ENCODE results near the gene LCNL1.

LCNL1 gene

DNA sequence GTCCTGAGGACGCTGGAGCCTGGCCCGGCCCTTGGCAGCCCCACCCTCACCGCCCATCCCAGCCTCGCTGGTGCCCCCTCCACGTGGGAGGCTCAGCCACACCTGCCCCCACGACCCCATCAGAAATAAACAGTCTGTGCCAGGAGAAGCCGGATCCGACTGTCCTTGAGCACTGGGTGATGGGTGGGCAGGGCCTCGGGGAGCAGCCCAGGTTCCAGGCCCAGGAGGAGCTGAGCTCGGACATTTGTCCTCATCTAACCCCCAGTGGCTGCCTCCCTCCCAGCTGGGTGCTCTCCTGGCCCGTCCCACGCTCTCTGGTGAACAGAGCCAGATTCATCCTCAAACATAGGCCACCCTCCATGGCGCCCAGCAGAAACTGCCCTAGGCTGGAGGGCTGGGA lies 10.1 kb upstream of the LCNL1 start:
- DNase-seq (ENCODE audit: extremely low spot score, insufficient read length, low read depth), result no peak
- FAIRE-seq, result no peak

DNA sequence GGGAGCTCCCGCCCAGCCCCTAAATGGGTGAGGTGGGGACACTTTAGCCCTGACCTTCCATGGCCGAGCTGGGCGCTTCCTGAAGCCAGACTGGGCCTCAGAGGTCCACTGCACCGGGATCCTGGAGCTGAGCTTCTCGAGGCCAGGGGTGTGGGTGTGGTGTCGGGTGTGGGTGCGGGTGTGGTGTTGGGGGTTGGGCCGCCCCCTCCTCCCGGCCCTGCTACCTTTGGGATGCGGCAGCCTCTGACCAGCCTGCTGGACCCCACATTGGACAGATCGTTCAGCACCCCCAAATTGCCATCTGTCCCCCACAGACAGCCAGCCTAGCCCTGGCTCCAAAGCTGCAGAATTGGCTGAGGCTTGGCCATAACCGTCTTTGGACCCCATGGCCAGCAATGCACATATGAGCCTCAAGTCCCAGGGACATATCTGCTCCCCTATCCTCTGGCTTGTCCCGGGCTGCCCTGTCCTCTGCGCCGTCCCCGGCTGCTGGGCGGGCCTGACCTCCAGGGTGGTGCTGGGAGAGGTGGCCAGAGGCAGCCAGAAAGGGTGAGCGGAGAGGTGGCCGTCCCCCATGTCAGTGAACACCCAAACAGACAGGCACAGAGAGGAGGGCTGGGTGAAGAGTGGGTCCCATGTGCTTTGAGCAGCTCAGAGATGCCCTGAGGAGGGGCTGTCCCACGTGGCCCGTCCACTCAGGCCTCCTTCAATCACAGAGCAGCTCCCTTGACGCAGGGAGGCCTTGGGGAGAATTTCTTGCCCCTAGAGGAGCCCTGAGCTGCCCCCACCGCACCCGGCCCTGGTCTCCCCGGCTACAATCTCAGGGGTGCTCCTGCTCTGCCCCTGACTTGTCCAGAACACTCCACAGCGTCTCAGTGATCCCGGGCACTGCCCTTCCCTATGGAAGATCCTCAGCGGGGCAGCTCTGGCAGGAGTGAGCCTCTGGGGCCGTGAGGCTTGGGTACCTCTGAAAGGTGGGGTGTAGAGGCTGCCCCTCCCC lies 8.9 kb upstream of the LCNL1 start:
- no peak for DNase-seq (ENCODE audit: extremely low spot score, insufficient read length, low read depth)
- FAIRE-seq, result no peak

DNA sequence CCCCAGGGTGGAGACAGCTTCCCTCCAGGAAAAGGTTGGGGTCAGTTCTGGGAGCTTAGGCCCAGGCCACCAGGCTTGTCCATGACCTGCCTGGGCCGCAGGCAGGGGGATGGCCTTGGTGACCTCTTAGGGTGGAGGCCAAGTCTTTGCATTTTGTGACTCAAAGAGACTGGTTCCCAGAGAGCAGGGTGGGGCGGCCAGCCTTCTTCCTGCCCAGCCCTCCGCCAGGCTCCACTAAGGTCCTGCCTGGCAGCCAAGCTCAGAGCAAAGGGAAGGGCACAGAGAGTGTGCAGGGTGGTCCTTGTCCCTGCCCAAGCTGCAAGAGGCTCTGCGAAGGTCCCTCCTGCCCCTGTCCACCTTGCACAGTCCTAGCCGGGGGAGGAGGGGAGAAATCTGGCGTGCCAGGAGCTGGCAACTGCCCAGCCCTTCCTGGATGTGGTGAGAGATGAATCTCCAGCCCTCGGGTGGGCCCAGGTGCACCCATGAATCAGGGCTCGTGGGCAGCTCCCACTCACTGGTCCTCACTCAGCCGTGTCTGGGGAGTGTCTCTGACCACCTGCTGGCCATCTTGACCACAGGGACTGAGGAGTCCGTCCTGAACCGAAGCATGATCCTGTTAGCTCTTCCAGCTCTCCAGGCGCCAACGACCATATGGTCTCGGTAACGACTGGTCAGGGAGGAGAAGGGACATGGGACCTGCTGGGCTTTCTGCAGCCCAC lies 7.8 kb upstream of the LCNL1 start:
- no peak for DNase-seq (ENCODE audit: extremely low spot score, insufficient read length, low read depth)
- FAIRE-seq, result no peak

DNA sequence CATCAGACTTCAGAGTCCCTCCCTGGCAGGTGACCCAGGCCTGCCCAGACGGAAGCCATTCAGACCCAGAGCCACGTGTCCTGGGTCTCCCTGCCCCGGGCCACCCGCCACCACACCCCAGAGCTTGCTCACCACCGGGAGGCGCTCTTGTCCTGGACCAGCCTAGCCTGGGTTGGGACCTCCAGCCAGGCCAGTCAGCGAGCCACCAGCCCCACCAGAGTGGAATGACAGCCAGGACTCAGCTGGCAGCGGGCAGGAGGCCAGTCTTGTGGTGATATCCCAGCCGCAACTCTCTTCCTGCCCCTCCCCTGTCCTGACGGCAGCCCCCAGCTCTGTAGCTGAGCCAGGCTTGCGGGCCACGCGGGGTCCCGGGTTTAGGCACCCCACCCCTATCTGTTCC lies 7.1 kb upstream of the LCNL1 start:
- DNase-seq (ENCODE audit: extremely low spot score, insufficient read length, low read depth) (no peak), FAIRE-seq (no peak)

DNA sequence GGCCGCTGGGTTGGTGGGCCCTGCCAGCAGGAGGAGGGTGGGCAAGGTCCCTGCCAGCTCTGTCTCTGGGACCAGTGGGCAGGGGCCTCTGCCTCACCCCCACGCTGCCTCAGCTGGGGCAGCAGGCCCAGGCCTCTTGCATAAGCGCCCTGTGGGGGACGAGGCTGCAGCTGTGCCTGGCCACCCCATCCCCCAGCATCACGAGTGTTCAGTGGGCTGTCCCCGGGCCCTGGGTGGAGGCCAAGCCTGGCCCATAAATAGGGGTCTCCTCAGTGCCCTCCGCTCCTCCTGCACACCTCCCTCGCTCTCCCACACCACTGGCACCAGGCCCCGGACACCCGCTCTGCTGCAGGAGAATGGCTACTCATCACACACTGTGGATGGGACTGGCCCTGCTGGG lies 5.6 kb upstream of the LCNL1 start, which contains the start of gene PTGDS:
Gene PTGDS (plus strand): TSS at position 282 of the 400 bp plus-strand sequence. CDS start 75 bp downstream, at position 357.
- no peak for FAIRE-seq

DNA sequence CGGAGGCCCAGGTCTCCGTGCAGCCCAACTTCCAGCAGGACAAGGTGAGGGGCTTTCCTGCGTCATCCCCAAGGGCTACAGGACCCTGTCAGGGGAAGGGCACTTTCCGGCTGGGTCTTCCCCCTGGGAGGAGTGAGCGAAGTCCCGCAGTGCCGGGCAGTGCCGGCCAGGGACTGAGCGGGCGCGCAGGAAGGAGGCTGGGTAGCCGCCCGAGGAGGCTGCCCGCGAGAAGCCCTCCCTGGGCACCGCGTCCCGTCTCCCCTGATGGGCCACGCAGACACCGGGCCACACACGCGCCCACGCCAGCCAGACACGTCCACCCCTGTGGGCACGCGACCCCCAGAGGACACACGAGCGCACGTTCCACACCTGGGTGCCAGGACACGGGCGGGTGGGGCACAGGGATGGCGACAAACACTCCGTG lies 5.1 kb upstream of the LCNL1 start:
- FAIRE-seq, result no peak
- DNase-seq (ENCODE audit: extremely low spot score, insufficient read length, low read depth), result no peak

More for the DNA sequence above, 5.6 kb upstream of the LCNL1 start, which contains the start of gene PTGDS:
- no peak for DNase-seq (ENCODE audit: extremely low spot score, insufficient read length, low read depth)

DNA sequence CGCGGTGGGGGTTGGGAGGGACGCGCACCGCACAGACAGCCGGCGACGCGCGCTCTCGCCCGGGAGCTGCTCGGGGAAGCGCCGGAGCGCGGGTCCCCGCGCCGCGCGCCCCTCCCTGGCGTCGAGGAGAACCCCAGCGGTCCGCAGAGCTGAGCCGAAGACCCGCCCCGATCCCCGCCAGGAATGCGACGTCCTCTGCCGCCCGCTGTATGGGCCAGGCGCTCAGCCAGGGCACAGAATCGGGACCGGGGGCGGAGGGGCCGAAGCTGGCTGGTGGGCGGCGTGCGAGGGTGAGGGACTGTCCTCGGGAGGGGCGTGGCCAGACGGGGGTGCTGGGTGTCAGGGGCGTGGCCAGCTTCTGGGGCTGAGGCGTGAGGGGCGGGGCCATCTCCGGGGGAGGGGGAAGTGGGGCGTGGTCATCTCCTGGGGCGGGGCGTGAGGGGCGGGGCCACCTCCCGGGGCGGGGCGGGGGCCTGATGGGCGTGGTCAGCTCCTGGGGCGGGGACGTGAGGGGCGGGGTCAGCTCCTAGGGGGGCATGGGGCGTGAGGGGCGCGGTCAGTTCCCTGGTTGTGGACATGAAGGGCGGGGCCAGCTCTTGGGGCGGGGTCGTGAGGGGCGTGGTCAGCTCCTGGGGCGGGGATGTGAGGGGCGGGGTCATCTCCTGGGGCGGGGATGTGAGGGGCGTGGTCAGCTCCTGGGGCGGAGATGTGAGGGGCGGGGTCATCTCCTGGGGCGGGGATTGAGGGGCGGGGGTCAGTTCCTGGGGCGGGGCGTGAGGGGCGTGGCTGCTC lies 4.5 kb upstream of the LCNL1 start:
- peak; percentile 55 for DNase-seq (ENCODE audit: extremely low spot score, insufficient read length, low read depth)
- no peak for FAIRE-seq

DNA sequence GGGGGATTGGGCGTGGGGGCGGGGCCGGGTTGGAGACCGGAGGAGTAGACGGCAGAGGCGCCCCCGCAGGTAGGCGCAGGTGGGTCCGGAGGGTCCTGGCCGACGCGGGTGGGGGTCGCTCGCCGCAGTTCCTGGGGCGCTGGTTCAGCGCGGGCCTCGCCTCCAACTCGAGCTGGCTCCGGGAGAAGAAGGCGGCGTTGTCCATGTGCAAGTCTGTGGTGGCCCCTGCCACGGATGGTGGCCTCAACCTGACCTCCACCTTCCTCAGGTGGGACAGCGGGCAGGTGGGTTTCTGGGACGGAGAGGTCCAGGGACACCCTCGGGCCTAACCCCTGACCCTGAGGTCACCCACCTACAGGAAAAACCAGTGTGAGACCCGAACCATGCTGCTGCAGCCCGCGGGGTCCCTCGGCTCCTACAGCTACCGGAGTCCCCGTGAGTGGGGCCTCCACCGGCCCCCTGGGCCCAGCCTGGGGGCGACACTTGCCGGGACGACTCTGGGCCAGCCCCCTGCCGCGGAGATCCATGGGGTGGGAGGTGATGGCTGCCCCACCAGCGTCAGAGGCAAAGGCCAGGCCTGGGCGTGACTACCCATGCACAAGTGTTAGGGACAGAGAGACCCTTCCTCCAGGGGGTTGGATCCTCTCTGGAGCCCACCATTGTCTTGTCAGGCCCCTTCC lies 3.8 kb upstream of the LCNL1 start:
- DNase-seq (ENCODE audit: extremely low spot score, insufficient read length, low read depth) (no peak), FAIRE-seq (no peak)

DNA sequence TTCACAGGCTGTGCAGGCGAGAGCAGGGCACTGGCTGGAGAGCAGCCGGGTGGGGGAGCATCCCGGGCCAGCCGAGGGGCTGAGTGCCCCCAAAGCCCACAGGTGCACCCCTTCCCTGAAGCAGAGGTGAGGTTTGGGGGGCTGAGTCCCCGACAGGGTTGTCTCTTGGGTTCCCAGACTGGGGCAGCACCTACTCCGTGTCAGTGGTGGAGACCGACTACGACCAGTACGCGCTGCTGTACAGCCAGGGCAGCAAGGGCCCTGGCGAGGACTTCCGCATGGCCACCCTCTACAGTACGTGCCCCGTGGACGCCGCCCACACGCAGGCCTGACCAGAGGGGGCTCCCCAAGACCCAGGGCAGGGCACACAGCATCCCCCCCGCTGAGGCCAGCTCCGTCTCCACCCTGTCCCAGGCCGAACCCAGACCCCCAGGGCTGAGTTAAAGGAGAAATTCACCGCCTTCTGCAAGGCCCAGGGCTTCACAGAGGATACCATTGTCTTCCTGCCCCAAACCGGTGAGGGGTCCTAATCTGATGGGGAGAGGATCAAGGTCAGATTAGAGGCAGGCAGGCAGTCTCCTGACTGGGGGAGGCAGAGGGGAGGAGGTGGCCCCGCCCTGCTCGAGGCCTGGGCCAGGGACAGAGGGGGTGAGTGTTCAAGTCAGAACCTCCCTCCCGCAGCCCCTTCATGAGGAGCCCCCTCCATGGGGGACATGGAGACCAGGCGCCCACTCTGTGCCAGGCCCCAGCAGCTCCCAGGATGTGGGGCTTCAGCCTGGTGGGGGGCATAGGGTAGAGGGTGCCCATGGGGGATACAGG lies 2.8 kb upstream of the LCNL1 start:
- no peak for FAIRE-seq
- DNase-seq (ENCODE audit: extremely low spot score, insufficient read length, low read depth), result no peak

DNA sequence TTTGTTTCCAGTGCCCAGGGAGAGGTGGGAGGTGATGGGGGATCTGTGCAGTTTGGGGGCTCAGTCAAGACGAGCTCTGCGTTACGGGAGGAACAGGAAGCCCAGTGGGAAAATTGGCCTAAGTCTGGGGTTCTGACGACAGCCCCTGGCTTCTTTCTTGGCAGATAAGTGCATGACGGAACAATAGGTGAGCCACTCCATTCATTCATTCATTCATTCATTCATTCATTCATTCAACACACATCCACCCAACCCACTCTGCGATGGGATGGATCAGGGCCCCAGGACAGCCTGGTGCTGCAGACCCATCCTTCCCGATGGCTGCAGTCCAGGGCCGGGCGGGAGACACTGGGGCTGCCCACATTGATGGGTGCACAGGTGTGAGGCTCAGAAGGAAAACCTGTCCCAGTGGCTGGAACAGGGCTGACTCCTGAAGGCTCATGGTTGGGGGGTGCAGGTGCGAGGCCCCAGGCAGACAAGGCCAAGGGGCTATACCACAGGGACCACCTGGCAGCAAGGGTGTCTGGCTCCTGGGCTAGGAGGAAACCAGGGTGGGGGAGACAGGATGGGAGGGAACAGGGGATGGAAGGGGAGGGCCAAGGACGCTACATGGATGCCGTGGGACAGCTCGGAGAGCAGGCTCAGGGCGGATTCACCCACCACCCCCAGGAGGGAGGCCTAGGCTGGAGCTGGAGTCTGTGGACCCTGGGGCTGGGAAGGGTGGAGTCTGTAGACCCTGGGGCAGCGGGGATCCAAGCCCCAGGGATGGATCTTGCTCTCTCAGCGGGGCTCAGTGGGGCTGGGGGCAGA lies 1.9 kb upstream of the LCNL1 start:
- FAIRE-seq (no peak), DNase-seq (ENCODE audit: extremely low spot score, insufficient read length, low read depth) (no peak)

DNA sequence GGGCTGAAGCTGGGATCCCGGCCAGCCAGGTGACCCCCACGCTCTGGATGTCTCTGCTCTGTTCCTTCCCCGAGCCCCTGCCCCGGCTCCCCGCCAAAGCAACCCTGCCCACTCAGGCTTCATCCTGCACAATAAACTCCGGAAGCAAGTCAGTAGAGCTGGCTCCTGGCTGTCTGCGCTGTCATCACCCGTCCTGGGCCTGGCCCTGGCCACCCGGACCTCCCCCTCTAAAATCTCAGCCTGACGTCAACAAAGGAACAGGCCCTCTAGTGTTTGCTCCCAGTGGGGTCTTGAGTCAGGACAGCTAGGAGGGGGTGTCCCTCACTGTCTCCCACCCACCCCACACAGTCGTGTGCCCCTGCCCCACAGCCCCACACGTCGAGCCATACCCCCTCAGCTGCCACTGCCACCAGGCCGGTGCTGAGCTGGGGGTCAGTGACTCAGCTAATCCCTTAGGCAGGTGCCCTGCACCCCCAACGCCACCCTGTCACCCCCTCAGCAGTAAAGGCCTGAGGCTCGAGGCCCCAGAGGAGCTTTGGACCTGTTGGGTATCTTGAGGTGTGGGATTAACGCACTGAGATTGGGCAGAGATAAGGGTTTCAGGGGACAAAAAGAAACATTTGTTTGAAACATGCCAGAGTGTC lies 1.1 kb upstream of the LCNL1 start:
- no peak for FAIRE-seq
- DNase-seq (ENCODE audit: extremely low spot score, insufficient read length, low read depth), result no peak

DNA sequence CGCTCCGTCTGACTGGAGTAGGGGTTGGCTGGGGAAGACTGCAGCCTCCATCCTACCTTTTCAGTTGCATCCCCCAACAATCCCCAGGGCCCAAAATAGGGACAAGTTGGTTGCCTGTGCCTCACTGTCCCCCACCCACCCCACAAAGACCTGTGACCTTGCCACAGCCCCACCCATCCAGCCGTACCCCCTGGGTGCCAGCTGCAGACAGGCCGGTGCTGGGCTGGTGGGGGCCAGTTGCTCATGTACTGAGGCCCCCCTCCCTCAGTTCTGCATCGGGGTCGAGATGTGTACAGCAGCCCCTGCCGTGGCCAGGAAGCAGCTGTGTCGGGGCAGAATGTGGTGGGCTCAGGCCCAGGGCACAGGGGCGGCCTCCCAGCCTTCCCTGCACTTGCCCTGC lies 374 bp downstream of the LCNL1 start:
- DNase-seq (ENCODE audit: extremely low spot score, insufficient read length, low read depth) (no peak), FAIRE-seq (no peak)

DNA sequence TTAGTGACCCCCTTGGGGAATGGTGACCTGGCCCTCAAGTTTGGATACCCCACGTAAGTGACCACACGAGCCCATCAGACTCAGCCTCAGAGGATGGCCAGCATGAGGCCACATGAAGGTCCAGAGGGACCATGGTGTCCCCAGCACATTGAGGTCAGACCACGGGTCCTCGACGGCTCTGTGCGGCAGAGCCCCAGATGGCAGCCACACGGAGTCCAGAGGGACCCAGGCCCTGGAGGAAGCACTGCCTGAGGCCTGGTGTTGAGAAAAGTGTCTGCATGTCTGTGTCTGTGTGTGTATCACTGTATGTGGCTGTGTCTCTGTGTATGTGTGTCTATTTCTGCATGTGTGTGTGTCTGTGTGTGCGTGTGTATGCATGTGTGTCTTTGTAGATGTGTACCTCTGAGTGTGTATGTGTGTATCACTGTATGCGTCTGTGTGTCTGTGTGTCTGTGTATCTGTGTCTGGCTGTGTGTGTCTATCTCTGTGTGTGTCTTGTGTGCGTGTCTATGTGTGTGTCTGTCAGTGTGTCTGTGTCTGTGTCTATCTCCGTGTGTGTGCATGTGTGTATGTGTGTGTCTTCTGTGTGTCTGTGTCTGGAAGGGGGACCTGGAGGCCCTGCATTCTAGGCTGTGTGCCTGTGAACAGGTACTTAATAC lies 992 bp downstream of the LCNL1 start:
- no peak for FAIRE-seq
- no peak for DNase-seq (ENCODE audit: extremely low spot score, insufficient read length, low read depth)

DNA sequence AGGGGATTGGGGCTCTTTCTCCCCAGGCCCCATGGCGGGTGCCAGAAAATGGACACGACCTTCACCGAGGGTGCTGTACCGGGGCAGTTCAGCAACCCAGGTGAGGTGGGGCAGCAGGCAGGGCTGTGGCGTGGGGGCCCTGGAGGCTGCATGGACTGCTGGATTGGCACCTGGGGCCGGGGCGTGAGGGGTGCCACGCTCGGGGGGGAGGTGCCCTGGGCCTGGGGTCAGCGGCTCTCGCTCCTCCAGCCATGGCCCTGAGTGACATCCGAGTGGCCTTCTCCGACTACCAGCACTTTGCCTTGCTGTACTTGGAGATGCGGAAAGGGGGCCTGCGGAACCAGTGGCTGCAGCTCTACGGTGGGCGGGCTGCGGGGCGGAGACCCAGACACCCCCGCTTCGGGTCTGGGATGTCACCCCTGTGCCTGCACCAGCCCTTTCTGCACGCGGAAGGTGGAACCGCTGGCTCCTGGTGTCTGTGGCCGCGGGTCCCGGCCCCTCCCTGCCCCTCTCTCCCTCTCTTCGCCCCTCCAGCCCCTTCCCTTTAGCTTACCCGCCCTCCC lies 1.8 kb downstream of the LCNL1 start:
- DNase-seq (ENCODE audit: extremely low spot score, insufficient read length, low read depth) (no peak), FAIRE-seq (no peak)

DNA sequence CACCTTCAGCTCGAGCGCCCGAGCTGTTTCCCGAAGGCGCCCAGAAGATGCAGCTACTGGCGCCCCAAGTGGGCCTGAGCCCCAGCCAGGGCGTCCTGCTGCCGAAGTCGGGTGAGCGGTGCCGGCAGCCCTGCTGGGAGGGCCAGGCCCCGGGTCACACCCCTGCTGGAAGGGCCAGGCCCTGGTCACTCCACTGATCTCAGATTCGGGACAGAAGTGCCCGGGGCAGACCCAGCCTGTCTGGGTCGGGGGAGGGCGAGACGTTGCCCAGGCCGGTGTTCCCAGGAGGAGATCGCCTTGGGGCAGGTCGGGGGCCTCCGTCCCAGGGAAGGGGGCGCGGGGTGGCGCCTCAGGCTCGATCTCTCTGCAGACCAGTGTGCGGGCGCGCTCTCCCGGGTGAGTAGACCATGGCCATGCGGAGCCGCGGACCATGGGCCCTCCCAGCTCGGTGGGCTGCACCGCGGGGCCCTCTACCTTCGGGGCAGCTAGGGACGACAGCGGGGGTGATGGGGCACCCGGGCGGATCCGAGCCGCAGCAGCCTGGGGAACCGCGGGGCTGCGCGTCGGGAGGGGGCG lies 2.3 kb downstream of the LCNL1 start:
- FAIRE-seq (no peak), DNase-seq (ENCODE audit: extremely low spot score, insufficient read length, low read depth) (no peak)

DNA sequence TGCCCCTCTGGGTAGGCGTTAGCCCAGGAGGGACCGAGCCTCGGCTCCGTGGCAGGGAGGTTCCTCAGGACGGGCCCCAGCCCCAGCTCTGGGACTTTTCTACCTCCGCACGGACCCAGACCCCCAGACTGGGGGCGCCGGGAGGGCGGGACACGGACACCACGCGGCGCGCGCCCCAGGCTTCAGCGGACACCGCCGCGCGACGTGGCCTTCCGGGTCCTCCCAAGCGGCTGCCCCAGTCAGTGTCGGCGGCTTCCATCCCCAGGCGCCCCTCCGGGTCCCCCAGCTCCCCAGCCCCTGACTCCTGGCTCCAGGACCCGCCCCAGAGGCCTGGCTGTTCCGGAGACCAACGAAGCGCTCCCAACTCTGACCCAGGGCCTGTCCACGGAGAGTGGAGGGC lies 3.1 kb downstream of the LCNL1 start:
- DNase-seq (ENCODE audit: extremely low spot score, insufficient read length, low read depth) (no peak), FAIRE-seq (no peak)
